NCI-H69 (cell line): ENCODE measurements around the gene TRIM56.
A peak's percentile ranks its signal among the peaks of the same experiment; 100 is the strongest.
"Not testable (repeated sequence)": the region's sequence is repeated elsewhere in the genome, so short reads cannot be mapped to it uniquely, and the experiment has no call there.

Experiments
- DNase-seq: peaks from one replicate; lab custom pipeline; 2025; lab: John Stamatoyannopoulos, UW

Gene TRIM56

DNA sequence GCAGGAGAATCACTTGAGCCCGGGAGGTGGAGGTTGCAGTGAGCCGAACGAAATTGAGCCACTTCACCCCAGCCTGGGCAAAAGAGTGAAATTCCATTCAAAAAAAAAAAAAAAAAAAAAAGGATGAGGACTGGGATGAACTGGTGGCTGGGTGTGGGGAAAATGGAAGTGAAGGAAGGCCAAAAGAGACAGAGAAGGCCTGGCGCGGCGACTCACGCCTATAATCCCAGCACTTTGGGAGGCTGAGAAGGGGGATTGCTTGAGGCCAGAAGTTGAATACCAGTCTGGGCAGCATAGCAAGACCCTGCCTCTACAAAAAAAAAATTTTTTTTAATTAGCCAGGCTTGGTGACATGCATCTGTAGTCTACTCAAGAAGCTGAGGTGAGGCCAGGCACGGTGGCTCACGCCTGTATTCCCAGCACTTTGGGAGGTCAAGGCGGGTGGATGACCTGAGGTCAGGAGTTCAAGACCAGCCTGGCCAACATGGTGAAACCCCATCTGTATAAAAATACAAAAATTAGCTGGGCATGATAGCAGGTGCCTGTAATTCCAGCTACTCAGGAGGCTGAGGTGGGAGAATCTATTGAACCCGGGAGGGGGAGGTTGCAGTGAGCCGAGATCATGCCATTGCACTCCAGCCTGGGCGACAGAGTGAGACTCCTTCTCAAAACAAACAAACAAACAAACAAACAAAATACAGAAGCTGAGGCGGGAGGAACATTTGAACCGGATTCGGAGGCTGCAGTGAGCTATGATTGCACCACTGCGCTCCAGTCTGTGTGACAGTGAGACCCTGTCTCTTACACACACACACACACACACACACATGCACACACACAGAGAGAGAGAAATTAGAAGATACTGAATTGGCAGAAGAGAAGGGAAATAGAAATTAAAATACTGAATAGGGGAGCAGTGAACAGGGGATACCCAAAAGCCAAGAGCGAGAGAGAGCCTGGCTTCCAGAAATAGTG lies 47.6 kb downstream of the TRIM56 start:
- not testable (repeated sequence) for DNase-seq

GRCh38 chr7:101133621-101134398 lies 48.5 kb downstream of the TRIM56 start:
- no peak for DNase-seq

DNA sequence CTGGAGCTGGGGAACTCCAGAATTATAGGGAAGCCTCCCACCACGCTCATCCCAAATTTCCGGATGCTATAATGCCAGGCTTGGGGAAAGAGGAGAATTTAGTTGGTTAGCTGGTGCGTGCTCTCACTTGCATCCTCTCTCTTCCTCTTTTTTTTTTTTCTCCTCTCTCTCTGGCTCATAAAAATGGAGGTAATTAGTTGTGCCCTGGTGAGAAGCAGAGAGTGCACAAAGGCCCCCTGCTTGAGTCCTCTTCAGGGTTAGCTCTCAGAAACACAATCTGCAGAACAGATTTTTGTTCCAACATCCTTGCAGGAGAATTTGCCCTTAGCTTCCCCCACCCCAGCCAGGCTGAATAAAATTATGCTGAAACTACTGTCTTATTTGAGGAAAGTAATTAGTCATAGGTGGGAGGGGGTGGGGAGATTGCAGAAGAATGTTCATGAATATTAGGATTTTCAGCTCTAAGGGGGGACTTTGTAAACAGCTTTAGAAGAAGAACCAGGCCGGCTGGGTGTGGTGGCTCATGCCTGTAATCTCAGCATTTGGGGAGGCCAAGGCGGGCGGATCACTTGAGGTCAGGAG lies 49.2 kb downstream of the TRIM56 start:
- peak; percentile 79 for DNase-seq

DNA sequence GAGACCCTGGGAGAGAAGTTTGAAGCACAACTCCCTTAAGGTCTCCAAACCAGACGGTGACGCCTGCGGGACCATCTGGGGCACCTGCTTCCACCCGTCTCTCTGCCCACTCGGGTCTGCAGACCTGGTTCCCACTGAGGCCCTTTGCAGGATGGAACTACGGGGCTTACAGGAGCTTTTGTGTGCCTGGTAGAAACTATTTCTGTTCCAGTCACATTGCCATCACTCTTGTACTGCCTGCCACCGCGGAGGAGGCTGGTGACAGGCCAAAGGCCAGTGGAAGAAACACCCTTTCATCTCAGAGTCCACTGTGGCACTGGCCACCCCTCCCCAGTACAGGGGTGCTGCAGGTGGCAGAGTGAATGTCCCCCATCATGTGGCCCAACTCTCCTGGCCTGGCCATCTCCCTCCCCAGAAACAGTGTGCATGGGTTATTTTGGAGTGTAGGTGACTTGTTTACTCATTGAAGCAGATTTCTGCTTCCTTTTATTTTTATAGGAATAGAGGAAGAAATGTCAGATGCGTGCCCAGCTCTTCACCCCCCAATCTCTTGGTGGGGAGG lies 52.5 kb downstream of the TRIM56 start:
- no peak for DNase-seq

GRCh38 chr7:101138213-101138870 lies 53.1 kb downstream of the TRIM56 start:
- DNase-seq: peak; percentile 91

DNA sequence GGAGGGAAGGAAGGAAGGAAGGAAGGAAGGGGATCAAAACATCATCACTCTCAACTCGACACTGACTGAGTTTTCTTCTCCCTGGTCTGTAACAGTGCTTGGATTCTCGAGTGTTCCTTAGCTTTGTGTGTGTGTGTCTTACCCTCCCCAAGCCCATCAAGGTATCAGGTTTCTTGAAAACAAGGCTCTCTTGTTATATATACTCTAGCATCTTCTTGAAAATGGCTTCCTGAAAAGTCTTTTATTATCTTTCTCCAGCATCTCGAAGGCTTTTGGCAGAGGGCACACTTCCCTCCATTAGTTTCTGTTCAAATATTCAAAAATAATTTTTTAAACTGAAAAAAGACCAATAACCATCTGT lies 55.0 kb downstream of the TRIM56 start:
- DNase-seq: no peak

DNA sequence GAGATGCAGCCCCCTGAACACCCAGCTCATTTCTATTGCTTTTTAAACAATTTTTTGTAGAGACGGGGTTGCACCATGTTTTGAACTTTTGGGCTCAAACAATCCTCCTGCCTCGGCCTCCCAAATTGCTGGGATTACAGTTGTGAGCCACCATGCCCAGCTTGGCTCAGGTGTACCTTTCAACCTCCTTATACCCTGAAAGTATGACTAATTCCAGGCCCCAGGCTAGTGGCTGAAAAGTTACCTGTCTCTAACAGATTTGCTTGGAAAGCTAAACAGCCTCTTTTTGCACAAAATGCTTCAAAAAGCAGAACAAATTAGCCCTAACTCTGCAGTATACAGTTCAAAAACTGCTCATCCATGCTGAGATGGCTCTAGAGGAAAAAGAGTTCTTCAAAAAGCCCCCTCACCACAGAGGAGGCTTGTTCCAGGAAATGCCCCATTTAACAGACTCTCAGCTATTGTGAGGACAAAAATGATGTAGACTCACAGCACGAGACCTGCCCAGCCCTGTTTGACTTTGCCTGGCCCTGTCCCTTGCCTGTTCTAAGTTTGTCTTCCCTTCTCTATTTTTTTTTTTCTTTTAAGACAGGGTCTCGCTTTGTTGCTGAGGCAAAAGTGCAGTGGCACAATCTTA lies 55.6 kb downstream of the TRIM56 start:
- DNase-seq: no peak
